ENCODE data around the gene EPB41L5.

Gene EPB41L5

DNA sequence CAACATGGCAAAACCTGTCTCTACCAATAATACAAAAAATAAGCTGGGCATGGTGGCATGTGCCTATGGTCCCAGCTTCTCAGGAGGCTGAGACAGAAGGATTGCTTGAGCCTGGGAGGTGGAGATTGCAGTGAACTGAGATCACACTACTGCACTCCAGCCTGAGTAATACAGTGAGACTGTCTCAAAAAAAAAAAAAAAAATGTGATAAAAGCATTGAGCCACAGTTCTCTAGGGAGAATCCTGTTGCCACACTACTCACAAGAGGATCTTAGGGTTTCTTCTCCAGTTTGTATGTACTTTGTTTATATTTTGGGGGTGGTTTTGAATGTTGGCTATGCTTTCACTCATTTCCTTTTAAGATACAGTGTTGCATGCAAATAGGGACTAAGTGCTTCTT is 148.3 kb downstream of the EPB41L5 start:
- TF ChIP-seq, protein P1, sequence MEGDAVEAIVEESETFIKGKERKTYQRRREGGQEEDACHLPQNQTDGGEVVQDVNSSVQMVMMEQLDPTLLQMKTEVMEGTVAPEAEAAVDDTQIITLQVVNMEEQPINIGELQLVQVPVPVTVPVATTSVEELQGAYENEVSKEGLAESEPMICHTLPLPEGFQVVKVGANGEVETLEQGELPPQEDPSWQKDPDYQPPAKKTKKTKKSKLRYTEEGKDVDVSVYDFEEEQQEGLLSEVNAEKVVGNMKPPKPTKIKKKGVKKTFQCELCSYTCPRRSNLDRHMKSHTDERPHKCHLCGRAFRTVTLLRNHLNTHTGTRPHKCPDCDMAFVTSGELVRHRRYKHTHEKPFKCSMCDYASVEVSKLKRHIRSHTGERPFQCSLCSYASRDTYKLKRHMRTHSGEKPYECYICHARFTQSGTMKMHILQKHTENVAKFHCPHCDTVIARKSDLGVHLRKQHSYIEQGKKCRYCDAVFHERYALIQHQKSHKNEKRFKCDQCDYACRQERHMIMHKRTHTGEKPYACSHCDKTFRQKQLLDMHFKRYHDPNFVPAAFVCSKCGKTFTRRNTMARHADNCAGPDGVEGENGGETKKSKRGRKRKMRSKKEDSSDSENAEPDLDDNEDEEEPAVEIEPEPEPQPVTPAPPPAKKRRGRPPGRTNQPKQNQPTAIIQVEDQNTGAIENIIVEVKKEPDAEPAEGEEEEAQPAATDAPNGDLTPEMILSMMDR (IDR thresholded peaks at IDR 0.05; ENCODE audit: unreplicated experiment in 3 of 3), result no peak
- H3K27ac Mint-ChIP-seq, result no peak overlapping the region
- peaks cover 15% of the 10 kb centered on the region for H3K9me3 Mint-ChIP-seq
- H3K4me1 Mint-ChIP-seq, result no peaks in the 10 kb centered on the region
- H3K4me3 Mint-ChIP-seq, result no peak overlapping the region
- peaks cover 79% of the 10 kb centered on the region for H3K36me3 Mint-ChIP-seq (ENCODE audit: low read depth)
- no peaks in the 10 kb centered on the region for H3K27me3 Mint-ChIP-seq (ENCODE audit: low read depth)

DNA sequence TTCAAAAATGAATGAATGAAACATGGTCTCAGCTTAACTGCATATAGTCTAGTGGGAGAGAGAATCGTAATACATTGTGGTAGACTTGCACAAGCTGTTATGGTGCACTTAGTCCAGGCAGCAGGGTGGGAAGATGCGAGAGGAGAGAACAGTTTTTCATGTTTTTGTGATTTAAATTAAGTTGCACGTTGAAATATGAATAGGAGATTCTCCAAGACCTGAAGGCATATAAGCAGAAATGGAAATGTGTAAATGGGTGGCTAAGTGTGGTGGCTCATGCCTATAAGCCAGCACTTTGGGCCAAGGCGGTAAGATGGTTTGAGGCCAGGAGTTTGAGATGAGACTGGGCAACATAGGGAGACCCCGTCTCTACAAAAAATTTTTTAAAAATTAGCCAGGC is 149.8 kb downstream of the EPB41L5 start:
- no peak overlapping the region for H3K4me3 Mint-ChIP-seq
- no peaks in the 10 kb centered on the region for H3K27me3 Mint-ChIP-seq (ENCODE audit: low read depth)
- no peak overlapping the region for H3K27ac Mint-ChIP-seq
- peaks cover 3% of the 10 kb centered on the region for H3K9me3 Mint-ChIP-seq
- no peaks in the 10 kb centered on the region for H3K4me1 Mint-ChIP-seq
- TF ChIP-seq, protein P1 (IDR thresholded peaks at IDR 0.05; ENCODE audit: unreplicated experiment in 3 of 3), result no peak
- peaks cover 77% of the 10 kb centered on the region for H3K36me3 Mint-ChIP-seq (ENCODE audit: low read depth)

DNA sequence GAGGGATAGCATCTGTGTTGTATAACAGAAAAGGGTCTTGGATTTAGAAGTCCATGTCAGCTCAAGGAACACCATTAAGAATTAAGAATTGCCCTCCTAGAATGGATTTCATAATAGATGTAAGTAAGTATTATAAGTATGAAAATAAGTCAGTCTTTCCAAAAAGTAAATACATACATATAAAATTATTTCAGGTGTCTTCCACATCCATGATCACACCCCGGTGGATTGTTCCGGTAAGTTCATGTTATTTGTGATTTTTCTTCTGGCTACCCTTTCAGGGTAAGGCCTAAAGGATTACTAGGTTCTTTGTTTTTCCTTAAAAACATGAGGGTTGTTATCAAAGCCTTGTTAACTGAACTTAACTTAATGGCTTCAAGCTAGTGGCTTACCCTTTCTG is 154.4 kb downstream of the EPB41L5 start:
- H3K4me3 Mint-ChIP-seq, result no peak overlapping the region
- no peak overlapping the region for H3K27ac Mint-ChIP-seq
- H3K9me3 Mint-ChIP-seq, result peaks cover 5% of the 10 kb centered on the region
- H3K36me3 Mint-ChIP-seq (ENCODE audit: low read depth), result peaks cover 79% of the 10 kb centered on the region
- TF ChIP-seq, protein P1 (IDR thresholded peaks at IDR 0.05; ENCODE audit: unreplicated experiment in 3 of 3), result no peak
- no peaks in the 10 kb centered on the region for H3K4me1 Mint-ChIP-seq
- no peaks in the 10 kb centered on the region for H3K27me3 Mint-ChIP-seq (ENCODE audit: low read depth)

DNA sequence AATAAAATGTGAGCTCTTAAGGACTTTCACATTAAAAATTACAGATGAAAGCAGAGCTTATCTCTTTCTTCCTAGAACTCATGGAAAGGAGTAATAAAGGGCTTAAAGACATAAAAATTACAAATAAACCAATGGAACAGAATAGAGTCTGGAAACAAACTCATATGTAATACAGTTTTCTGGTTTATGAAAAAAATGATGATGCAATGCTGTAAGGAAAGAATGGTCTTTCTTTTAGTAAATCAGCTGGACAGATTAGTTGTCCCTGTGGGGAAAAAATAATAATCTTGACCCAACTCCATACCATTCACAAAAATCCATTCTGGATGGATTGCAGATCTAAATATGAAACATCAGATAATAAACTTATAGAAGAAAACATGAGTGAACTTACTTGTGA is 156.1 kb downstream of the EPB41L5 start:
- Mint-ChIP-seq H3K9me3 (peaks cover 5% of the 10 kb centered on the region), H3K36me3 (ENCODE audit: low read depth) (peaks cover 68% of the 10 kb centered on the region), H3K4me1 (no peaks in the 10 kb centered on the region), H3K27me3 (ENCODE audit: low read depth) (no peaks in the 10 kb centered on the region), H3K4me3 (no peak overlapping the region), H3K27ac (no peak overlapping the region)
- TF ChIP-seq, protein P1 (IDR thresholded peaks at IDR 0.05; ENCODE audit: unreplicated experiment in 3 of 3), result no peak

DNA sequence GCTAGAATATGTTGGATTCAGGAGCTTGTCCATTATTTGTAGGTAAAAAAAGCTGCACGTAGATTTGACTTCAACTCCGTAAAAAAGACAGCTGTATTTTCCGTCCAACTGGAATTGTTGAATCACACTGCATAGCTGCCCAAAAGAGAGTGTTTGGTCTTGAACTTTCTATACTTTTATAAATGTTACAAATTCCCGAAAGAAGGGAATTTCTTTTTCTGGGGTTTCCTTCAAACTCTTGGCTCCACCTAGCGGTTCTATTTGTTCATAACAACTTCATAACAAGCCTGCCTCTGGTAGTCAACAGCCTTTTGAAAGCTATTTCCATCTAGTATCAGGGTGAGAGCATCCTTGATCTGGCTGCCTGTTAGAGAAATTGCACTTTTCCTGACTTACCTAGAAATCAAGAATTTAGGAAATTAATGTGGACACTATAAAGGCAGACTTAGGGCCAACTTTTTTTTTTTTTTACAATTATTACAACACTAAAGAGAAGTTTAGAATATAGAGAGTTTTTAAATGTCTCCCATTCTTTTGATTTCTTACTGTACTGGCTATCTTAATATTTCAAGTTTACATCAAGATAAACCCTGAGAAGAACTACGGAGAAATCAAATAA is 162.2 kb downstream of the EPB41L5 start:
- Mint-ChIP-seq H3K36me3 (ENCODE audit: low read depth) (peaks cover 42% of the 10 kb centered on the region), H3K4me1 (no peaks in the 10 kb centered on the region), H3K9me3 (no peaks in the 10 kb centered on the region), H3K27ac (no peak overlapping the region), H3K27me3 (ENCODE audit: low read depth) (no peaks in the 10 kb centered on the region), H3K4me3 (no peak overlapping the region)
- TF ChIP-seq, protein P1 (IDR thresholded peaks at IDR 0.05; ENCODE audit: unreplicated experiment in 3 of 3), result peak; percentile 74 to 77 (median 76)

DNA sequence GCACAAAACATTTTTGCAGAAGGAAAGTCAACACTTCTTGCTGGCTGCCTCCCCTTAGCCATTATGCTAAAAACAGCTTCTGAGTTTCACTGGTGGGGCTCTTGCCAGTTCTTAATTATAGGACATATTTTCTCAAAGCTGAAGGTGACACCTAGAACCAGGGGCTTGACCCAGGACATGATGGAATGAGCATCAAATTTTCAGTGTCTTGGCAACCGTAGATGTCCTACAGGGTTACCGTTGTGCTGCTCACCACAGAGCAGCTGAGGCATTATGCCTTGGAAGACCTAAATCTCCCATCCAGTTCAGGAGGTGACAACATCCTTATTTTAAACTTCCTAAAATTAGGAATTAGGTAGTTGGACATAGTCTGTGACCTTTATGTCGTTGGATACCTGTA is 163.6 kb downstream of the EPB41L5 start:
- TF ChIP-seq, protein P1 (IDR thresholded peaks at IDR 0.05; ENCODE audit: unreplicated experiment in 3 of 3), result no peak
- Mint-ChIP-seq H3K4me1 (no peaks in the 10 kb centered on the region), H3K36me3 (ENCODE audit: low read depth) (peaks cover 33% of the 10 kb centered on the region), H3K9me3 (no peaks in the 10 kb centered on the region), H3K27ac (no peak overlapping the region), H3K27me3 (ENCODE audit: low read depth) (no peaks in the 10 kb centered on the region), H3K4me3 (no peak overlapping the region)
